Natural killer cell (primary cell): ENCODE measurements around the gene PIP4K2B. TPM values are rescaled to one million over a fixed set of nuclear protein-coding genes. Genes with fewer than 3 reads are reported as not detected.

Source experiments
- ATAC-seq, 3 donors: fragments of 150-1000 bp in 2 of 3; fragments of 200-7000 bp in 1 of 3; cut with Tn5 transposase; 1 replicate in 1 of 3; 2 replicates in 2 of 3; pipeline ENCODE4 v1.10.0; 2021; ENCODE audit warnings: mild to moderate bottlenecking in 2 of 3, moderate library complexity in 2 of 3
- DNase-seq, 2 donors: peaks; one replicate each; pipeline versions ENCODE4 v3.0.0 to v3.0.0-alpha.2; 2013 to 2021; ENCODE audit warnings: mixed read lengths in 1 of 2
- H3K27ac ChIP-seq: one replicate; pipeline ENCODE4 v1.5.1; 2013; ENCODE audit warnings: mild to moderate bottlenecking, low read length
- H3K27me3 ChIP-seq: one replicate; pipeline ENCODE4 v1.6.1; 2013; ENCODE audit warnings: low read length; ENCODE audit not compliant: control insufficient read depth, insufficient read depth
- H3K36me3 ChIP-seq: one replicate; pipeline ENCODE4 v1.6.1; 2013; ENCODE audit warnings: low read length; ENCODE audit not compliant: control insufficient read depth, insufficient read depth
- H3K4me1 ChIP-seq: one replicate; pipeline ENCODE4 v1.6.1; 2013; ENCODE audit warnings: low read length; ENCODE audit not compliant: control insufficient read depth, insufficient read depth
- H3K4me3 ChIP-seq: one replicate; pipeline ENCODE4 v1.5.1; 2013; ENCODE audit warnings: low read length
- H3K9me3 ChIP-seq: one replicate; pipeline ENCODE4 v1.6.1; 2013; ENCODE audit warnings: low read length; ENCODE audit not compliant: control insufficient read depth, insufficient read depth
- H3K27ac Mint-ChIP-seq, 2 donors: one replicate each; pipeline ENCODE4 v1.8.0; 2022; ENCODE audit warnings: mild to moderate bottlenecking in 2 of 2, mixed read lengths in 2 of 2, moderate library complexity in 1 of 2
- H3K27me3 Mint-ChIP-seq, 2 donors: one replicate each; pipeline ENCODE4 v1.8.0; 2022; ENCODE audit warnings: low read depth in 2 of 2, mixed read lengths in 2 of 2
- H3K36me3 Mint-ChIP-seq: one replicate; pipeline ENCODE4 v1.8.0; 2022; ENCODE audit warnings: mixed read lengths
- H3K4me1 Mint-ChIP-seq, 2 donors: one replicate each; pipeline ENCODE4 v1.8.0; 2022; ENCODE audit warnings: mixed read lengths in 2 of 2
- H3K4me3 Mint-ChIP-seq: one replicate; pipeline ENCODE4 v1.8.0; 2022; ENCODE audit warnings: mild to moderate bottlenecking, moderate library complexity, mixed read lengths
- H3K9me3 Mint-ChIP-seq, 2 donors: one replicate each; pipeline ENCODE4 v1.8.0; 2022; ENCODE audit warnings: mixed read lengths in 2 of 2
- CTCF ChIP-seq: fragments of 200-600 bp; IDR thresholded peaks from one replicate; pipeline ENCODE4 v1.8.0; 2022; ENCODE audit warnings: antibody characterized with exemption
- WGBS: methylation state at CpG from one replicate; pipeline ENCODE4 v1.1.7; 2013; ENCODE audit warnings: missing lambda C conversion rate; ENCODE audit not compliant: insufficient coverage; 5-methylcytosine and 5-hydroxymethylcytosine counted together
- intact Hi-C: fragments of 100-400 bp; cut with micrococcal nuclease; formaldehyde crosslinking; loops from one replicate; pipeline ENCODE4 v1.14.2; 2022
- total RNA-seq, 4 donors: library from RNA; stranded (reverse); fragments of 120-200 nt in 1 of 4; gene quantifications; one replicate each; pipeline versions ENCODE4 v1.2.3 to v1.2.4, GENCODE V29; 2013 to 2022

Gene PIP4K2B
- total RNA-seq, 3 donors from 2014 or later (not counting 1 experiment from before 2014, with no cell fraction given): 26.8 to 36.8 (median 36.3) TPM

GRCh38 chr17:38762231-38762630, 37.1 kb downstream of the PIP4K2B start:
- ATAC-seq (no peak), DNase-seq (no peak)
- no peak overlapping the region for H3K4me3 Mint-ChIP-seq
- 98% methylated on average over 3 of the region's 3 CpGs for WGBS
- peaks cover 8% of the 10 kb centered on the region for H3K36me3 Mint-ChIP-seq
- no peaks in the 10 kb centered on the region for H3K9me3 Mint-ChIP-seq
- no peaks in the 10 kb centered on the region for H3K27me3 ChIP-seq
- H3K27ac ChIP-seq: no peak overlapping the region
- intact Hi-C loops: no loop called here
- H3K27ac Mint-ChIP-seq: peak overlapping the region; percentile 4 to 55
- peaks cover 6 to 10% of the 10 kb centered on the region in 2 donors for H3K4me1 Mint-ChIP-seq
- H3K27me3 Mint-ChIP-seq: no peaks in the 10 kb centered on the region
- H3K4me1 ChIP-seq: no peaks in the 10 kb centered on the region
- H3K36me3 ChIP-seq: peaks cover 74% of the 10 kb centered on the region
- no peak for TF ChIP-seq CTCF
- H3K9me3 ChIP-seq: no peaks in the 10 kb centered on the region
- H3K4me3 ChIP-seq: no peak overlapping the region

DNA sequence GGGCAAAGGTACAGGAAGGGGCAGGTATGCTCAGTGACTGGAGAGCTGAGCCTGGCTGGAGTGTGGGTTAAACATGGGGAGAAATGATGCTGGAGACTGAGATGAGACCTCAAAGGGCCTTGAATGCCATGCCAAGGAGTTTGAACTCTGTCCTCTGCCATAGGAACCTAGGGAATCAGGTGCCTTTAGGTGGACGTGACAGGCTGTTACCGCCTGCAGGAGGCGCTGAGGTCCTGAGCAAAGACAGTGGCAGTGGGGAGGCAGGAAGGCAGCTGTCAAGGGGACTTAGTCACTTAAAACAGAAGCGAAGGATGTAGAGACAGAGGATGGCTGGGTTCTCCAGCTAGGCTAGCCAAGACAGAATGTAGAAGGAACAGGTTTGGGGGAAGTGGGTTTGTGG, 37.7 kb downstream of the PIP4K2B start:
- peak in 1 of 2 donors; percentile 54 for DNase-seq
- Mint-ChIP-seq H3K36me3 (peaks cover 8% of the 10 kb centered on the region), H3K27me3 (no peaks in the 10 kb centered on the region), H3K27ac (peak overlapping the region; percentile 4 to 55), H3K9me3 (no peaks in the 10 kb centered on the region), H3K4me1 (peaks cover 6 to 10% of the 10 kb centered on the region in 2 donors), H3K4me3 (no peak overlapping the region)
- H3K36me3 ChIP-seq: peaks cover 68% of the 10 kb centered on the region
- H3K27me3 ChIP-seq: no peaks in the 10 kb centered on the region
- H3K4me3 ChIP-seq: no peak overlapping the region
- peak in 1 of 3 donors; percentile 42 for ATAC-seq
- no peak overlapping the region for H3K27ac ChIP-seq
- no peaks in the 10 kb centered on the region for H3K9me3 ChIP-seq
- no peak for TF ChIP-seq CTCF
- 90% methylated on average over 4 of the region's 4 CpGs for WGBS
- intact Hi-C loops: no loop called here
- no peaks in the 10 kb centered on the region for H3K4me1 ChIP-seq

- Histone ChIP-seq H3K27me3 (peaks cover 23% of the 10 kb centered on the region), H3K36me3 (peaks cover 21% of the 10 kb centered on the region), H3K9me3 (no peaks in the 10 kb centered on the region), H3K27ac (peak overlapping the region; percentile 86), H3K4me3 (peak overlapping the region; percentile 80), H3K4me1 (peaks cover 53% of the 10 kb centered on the region)
- DNase-seq: no peak
- Mint-ChIP-seq H3K4me3 (peak overlapping the region; percentile 96), H3K36me3 (peaks cover 7% of the 10 kb centered on the region), H3K27ac (peak overlapping the region; percentile 85 to 86), H3K4me1 (peaks cover 47 to 49% of the 10 kb centered on the region in 2 donors), H3K27me3 (peaks cover 23 to 24% of the 10 kb centered on the region in 2 donors), H3K9me3 (no peaks in the 10 kb centered on the region)
- WGBS: 13% methylated on average over 22 of the region's 22 CpGs
- TF ChIP-seq CTCF: no peak
- no peak for ATAC-seq
- intact Hi-C loops: loop anchor here (2.0 to 10.0 kb wide), 5 partner anchors 24 to 399 kb away; partner anchors contain the start of genes MLLT6 and PLXDC1
Observed at GRCh38 chr17:38753071-38753506, 46.3 kb downstream of the PIP4K2B start.
